ENCODE measurements around the gene ANO3.

DNA sequence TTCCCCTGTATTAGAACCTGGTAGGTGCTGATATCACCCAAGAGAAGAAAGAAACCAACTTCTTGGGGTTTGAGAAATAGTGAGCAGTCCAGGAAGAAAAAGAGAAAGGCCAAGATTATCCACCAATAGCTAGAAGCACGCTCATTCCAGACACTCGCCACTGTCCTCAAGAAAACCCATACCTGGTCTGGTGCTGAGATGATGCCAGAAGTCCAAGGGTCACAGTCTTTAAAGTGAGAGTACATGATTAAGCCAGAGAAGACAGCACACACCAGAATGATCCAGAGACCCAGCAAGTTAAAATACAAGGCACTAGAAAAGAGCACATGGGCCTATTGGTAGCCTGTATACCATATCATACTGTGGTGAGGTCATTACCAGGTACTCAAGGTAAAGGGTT lies 366.3 kb downstream of the ANO3 start:
- TF ChIP-seq, protein P1, sequence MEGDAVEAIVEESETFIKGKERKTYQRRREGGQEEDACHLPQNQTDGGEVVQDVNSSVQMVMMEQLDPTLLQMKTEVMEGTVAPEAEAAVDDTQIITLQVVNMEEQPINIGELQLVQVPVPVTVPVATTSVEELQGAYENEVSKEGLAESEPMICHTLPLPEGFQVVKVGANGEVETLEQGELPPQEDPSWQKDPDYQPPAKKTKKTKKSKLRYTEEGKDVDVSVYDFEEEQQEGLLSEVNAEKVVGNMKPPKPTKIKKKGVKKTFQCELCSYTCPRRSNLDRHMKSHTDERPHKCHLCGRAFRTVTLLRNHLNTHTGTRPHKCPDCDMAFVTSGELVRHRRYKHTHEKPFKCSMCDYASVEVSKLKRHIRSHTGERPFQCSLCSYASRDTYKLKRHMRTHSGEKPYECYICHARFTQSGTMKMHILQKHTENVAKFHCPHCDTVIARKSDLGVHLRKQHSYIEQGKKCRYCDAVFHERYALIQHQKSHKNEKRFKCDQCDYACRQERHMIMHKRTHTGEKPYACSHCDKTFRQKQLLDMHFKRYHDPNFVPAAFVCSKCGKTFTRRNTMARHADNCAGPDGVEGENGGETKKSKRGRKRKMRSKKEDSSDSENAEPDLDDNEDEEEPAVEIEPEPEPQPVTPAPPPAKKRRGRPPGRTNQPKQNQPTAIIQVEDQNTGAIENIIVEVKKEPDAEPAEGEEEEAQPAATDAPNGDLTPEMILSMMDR (IDR thresholded peaks at IDR 0.05) = no peak
- no peak for TF ChIP-seq EZH2 (IDR thresholded peaks at IDR 0.05; ENCODE audit: borderline replicate concordance, insufficient read depth, low read depth, low read length, poor library complexity, severe bottlenecking)
